Measurements from ENCODE around the gene KIAA0319L.

KIAA0319L gene

GRCh38 chr1:35559317-35559944, 2.2 kb upstream of the KIAA0319L start:
- no peak for DNase-seq (ENCODE audit: extremely low spot score)
- TF ChIP-seq LEF1 (IDR thresholded peaks at IDR 0.05; ENCODE audit: borderline replicate concordance) (no peak), TARDBP (IDR thresholded peaks at IDR 0.05) (no peak), FOXM1 (IDR thresholded peaks at IDR 0.05; ENCODE audit: borderline replicate concordance) (no peak), FOXA1 (IDR thresholded peaks at IDR 0.05) (no peak), L3MBTL2 (conservative IDR thresholded peaks at IDR 0.05) (no peak), BHLHE40 (IDR thresholded peaks at IDR 0.05; ENCODE audit: borderline replicate concordance) (no peak), SUZ12 (IDR thresholded peaks at IDR 0.05) (no peak), CTBP1 (IDR thresholded peaks at IDR 0.05; ENCODE audit: borderline replicate concordance) (no peak), ELF4 (IDR thresholded peaks at IDR 0.05) (no peak), ARNT (IDR thresholded peaks at IDR 0.05) (no peak), ZNF384 (IDR thresholded peaks at IDR 0.05) (no peak)
- ChIA-PET CTCF (interaction anchor here (1.8 kb wide), 1 partner anchor 108 kb away, joined by 4 read pairs; no protein-coding TSS in a partner anchor), POLR2A (interaction anchor here (2.9 kb wide), 1 partner anchor 210 kb away, joined by 14 read pairs; the partner anchor contains the start of gene CLSPN)

GRCh38 chr1:35558374-35559316, 1.4 kb upstream of the KIAA0319L start:
- TF ChIP-seq FOXM1 (IDR thresholded peaks at IDR 0.05; ENCODE audit: borderline replicate concordance) (no peak), TARDBP (IDR thresholded peaks at IDR 0.05) (no peak), LEF1 (IDR thresholded peaks at IDR 0.05; ENCODE audit: borderline replicate concordance) (no peak), L3MBTL2 (conservative IDR thresholded peaks at IDR 0.05) (no peak), CTBP1 (IDR thresholded peaks at IDR 0.05; ENCODE audit: borderline replicate concordance) (no peak), SP1 (IDR thresholded peaks at IDR 0.05) (no peak)
- CTCF ChIA-PET = interaction anchor here (1.3 to 1.8 kb wide), 2 partner anchors 10 to 107 kb away, joined by 3 to 4 read pairs; no protein-coding TSS in a partner anchor
- POLR2A ChIA-PET = no interaction called here
- no peak for DNase-seq (ENCODE audit: extremely low spot score)

DNA sequence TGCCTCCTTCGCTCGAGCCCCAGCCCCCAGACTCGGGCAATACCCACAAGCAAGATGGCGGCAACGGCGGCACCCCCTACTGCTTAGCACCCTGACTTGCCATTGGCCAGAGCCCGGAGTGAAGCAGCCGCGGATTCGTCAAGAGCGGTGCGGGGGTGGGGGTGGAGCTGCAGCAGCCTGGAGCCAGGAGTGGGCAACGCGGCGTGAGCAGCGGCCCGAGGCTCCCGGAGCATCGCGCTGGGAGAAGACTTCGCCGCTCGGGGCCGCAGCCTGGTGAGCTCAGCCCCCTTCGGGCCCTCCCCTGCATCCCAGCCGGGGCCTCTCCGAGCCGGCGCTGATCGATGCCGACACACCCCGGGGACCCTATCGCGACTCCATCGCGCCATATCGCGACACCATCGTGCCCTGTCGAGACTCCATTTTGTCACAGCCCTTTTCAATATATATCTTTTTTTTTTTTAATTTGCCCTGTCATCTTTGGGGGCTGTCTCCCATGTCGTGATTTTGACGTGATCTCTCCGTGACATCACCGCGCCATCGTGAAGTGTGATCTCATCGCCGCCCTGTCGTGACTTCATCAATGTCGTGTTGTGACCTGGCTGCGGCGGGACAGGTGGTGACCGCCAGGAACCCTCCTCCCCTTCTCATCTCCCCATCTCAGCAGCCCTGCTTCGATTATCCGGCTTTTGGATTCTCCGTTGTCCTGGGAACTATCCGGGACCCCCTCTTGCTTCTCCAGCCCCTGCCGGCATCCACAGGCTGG, 589 bp upstream of the KIAA0319L start, which contains the start of gene NCDN:
Gene NCDN (plus strand): TSS at position 189 of the 763 bp plus-strand sequence. CDS start 392 bp downstream, at position 581.
- peak; percentile 93 for DNase-seq (ENCODE audit: extremely low spot score)
- TF ChIP-seq SUZ12 (IDR thresholded peaks at IDR 0.05) (no peak), NFRKB (IDR thresholded peaks at IDR 0.05) (no peak), LEF1 (IDR thresholded peaks at IDR 0.05; ENCODE audit: borderline replicate concordance) (no peak), ARNT (IDR thresholded peaks at IDR 0.05) (no peak), CTBP1 (IDR thresholded peaks at IDR 0.05; ENCODE audit: borderline replicate concordance) (no peak), ZNF384 (IDR thresholded peaks at IDR 0.05) (no peak), PKNOX1 (IDR thresholded peaks at IDR 0.05) (no peak), SP1 (IDR thresholded peaks at IDR 0.05) (no peak), L3MBTL2 (conservative IDR thresholded peaks at IDR 0.05) (0 out of 2 replicates have a peak, but pooled peaks have one; percentile 26), FOXM1 (IDR thresholded peaks at IDR 0.05; ENCODE audit: borderline replicate concordance) (no peak), BHLHE40 (IDR thresholded peaks at IDR 0.05; ENCODE audit: borderline replicate concordance) (no peak), HDGF (IDR thresholded peaks at IDR 0.05; ENCODE audit: borderline replicate concordance) (no peak), ELF4 (IDR thresholded peaks at IDR 0.05) (peak; percentile 79), FOXA1 (IDR thresholded peaks at IDR 0.05) (no peak), TARDBP (IDR thresholded peaks at IDR 0.05) (no peak), FOXK2 (IDR thresholded peaks at IDR 0.05) (no peak)
- ChIA-PET POLR2A (interaction anchor here (0.9 to 2.2 kb wide), 7 partner anchors 10 to 212 kb away, joined by 3 to 11 read pairs (median 3); partner anchors contain the start of gene CLSPN), CTCF (interaction anchor here (1.3 to 1.8 kb wide), 3 partner anchors 11 to 158 kb away, joined by 3 to 4 read pairs (median 4); no protein-coding TSS in a partner anchor)

GRCh38 chr1:35556484-35557117, 602 bp downstream of the KIAA0319L start:
- no peak for DNase-seq (ENCODE audit: extremely low spot score)
- TF ChIP-seq TARDBP (IDR thresholded peaks at IDR 0.05) (no peak), FOXA1 (IDR thresholded peaks at IDR 0.05) (no peak), L3MBTL2 (conservative IDR thresholded peaks at IDR 0.05) (no peak), ZNF384 (IDR thresholded peaks at IDR 0.05) (no peak), ELF4 (IDR thresholded peaks at IDR 0.05) (no peak), FOXK2 (IDR thresholded peaks at IDR 0.05) (no peak), PKNOX1 (IDR thresholded peaks at IDR 0.05) (no peak), SUZ12 (IDR thresholded peaks at IDR 0.05) (no peak), SP1 (IDR thresholded peaks at IDR 0.05) (no peak), HDGF (IDR thresholded peaks at IDR 0.05; ENCODE audit: borderline replicate concordance) (no peak), ARNT (IDR thresholded peaks at IDR 0.05) (no peak), FOXM1 (IDR thresholded peaks at IDR 0.05; ENCODE audit: borderline replicate concordance) (no peak), BHLHE40 (IDR thresholded peaks at IDR 0.05; ENCODE audit: borderline replicate concordance) (no peak)
- ChIA-PET POLR2A (interaction anchor here (0.9 to 2.2 kb wide), 8 partner anchors 9 to 213 kb away, joined by 3 to 11 read pairs (median 3); partner anchors contain the start of gene CLSPN), CTCF (interaction anchor here (1.4 to 1.5 kb wide), 2 partner anchors 8 to 159 kb away, joined by 3 to 4 read pairs; no protein-coding TSS in a partner anchor)
